ENCODE results near the gene MPP3.

MPP3 gene

DNA sequence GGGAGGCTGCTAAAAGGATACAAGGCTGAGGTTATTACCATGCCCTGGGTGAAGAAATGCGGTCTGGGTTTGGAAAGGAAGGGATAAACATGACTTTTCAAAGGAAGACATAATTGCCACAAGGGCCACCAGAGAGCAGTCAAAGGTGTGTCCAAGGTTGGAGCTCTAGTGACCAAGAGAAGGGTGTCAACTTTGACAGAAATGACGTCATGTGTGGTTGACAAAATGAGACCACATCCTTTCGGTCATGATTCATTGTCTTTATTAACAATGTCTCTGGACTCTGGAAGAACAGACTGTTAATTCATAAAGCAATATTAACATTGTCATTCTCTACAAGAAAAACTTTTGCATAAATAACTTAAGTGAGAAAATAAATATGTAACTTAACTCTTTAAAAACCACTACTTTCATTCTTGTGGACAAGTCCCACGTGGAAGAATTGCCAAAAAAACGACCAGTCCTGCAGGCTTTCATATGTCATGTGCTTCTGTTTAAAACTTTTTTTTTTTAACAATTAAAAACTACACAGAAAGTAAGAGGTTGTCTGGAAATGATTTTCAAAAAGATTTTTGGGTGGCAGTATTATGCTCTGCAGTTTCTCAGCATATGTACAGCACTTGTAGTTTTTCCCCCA is 79.3 kb downstream of the MPP3 start:
- peak; percentile 72 for DNase-seq (ENCODE audit: low spot score)
- TF ChIP-seq, protein P1, sequence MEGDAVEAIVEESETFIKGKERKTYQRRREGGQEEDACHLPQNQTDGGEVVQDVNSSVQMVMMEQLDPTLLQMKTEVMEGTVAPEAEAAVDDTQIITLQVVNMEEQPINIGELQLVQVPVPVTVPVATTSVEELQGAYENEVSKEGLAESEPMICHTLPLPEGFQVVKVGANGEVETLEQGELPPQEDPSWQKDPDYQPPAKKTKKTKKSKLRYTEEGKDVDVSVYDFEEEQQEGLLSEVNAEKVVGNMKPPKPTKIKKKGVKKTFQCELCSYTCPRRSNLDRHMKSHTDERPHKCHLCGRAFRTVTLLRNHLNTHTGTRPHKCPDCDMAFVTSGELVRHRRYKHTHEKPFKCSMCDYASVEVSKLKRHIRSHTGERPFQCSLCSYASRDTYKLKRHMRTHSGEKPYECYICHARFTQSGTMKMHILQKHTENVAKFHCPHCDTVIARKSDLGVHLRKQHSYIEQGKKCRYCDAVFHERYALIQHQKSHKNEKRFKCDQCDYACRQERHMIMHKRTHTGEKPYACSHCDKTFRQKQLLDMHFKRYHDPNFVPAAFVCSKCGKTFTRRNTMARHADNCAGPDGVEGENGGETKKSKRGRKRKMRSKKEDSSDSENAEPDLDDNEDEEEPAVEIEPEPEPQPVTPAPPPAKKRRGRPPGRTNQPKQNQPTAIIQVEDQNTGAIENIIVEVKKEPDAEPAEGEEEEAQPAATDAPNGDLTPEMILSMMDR (IDR thresholded peaks at IDR 0.05; ENCODE audit: extremely low read depth, missing control alignments): no peak
